BJ (cell line): ENCODE measurements around the gene C1QTNF5. TPM values are rescaled to one million over a fixed set of nuclear protein-coding genes. Genes with fewer than 3 reads are reported as not detected.

Experiments used
- CTCF ChIA-PET: fragments of 350-600 bp; formaldehyde crosslinking; extraction: SDS; loops from one replicate; lab custom pipeline; 2021; ENCODE audit warnings: antibody characterized with exemption, inconsistent platforms; lab: Yijun Ruan, JAX
- POLR2A ChIA-PET: fragments of 300-600 bp; sonication (Branson Sonifier 250); formaldehyde crosslinking; extraction: SDS; loops from one replicate; lab custom pipeline; 2021; ENCODE audit warnings: antibody characterized with exemption; lab: Charles Lee
- DNase-seq: peaks from one replicate; pipeline ENCODE4 v3.0.0-alpha.2; 2011; ENCODE audit warnings: low read depth
- H3K27me3 ChIP-seq: 2 replicates; pipeline ENCODE4 v1.6.0; 2011; ENCODE audit warnings: low read length; ENCODE audit not compliant: control insufficient read depth, insufficient read depth
- H3K36me3 ChIP-seq: 2 replicates; pipeline ENCODE4 v1.5.1; 2011; ENCODE audit warnings: low read length; ENCODE audit not compliant: control insufficient read depth, insufficient read depth
- H3K4me3 ChIP-seq: 2 replicates; pipeline ENCODE4 v1.5.1; 2011; ENCODE audit warnings: low read depth, mild to moderate bottlenecking, control low read depth, low read length
- polyA plus RNA-seq: library from polyadenylated mRNA; depleted of rRNA; stranded (reverse); fragments of >200 nt; gene quantifications from 2 replicates; pipeline ENCODE4 v1.2.3, GENCODE V29; 2011; rRNA removed
- small RNA-seq: library from RNA; depleted of rRNA; stranded (forward); fragments of <200 nt; gene quantifications from one replicate; pipeline ENCODE3, GENCODE V24; 2012; ENCODE audit warnings: low replicate concordance, low read depth; ENCODE audit not compliant: insufficient read length
- TF ChIP-seq, protein P1 (sequence below): IDR thresholded peaks from 2 replicates; pipeline ENCODE4 v1.5.1; 2011; ENCODE audit warnings: low read depth, mild to moderate bottlenecking, control low read depth, inconsistent platforms, low read length, moderate library complexity; ENCODE audit not compliant: insufficient read depth

C1QTNF5 gene
- polyA plus RNA-seq, 1 experiment = 19.4 TPM

DNA sequence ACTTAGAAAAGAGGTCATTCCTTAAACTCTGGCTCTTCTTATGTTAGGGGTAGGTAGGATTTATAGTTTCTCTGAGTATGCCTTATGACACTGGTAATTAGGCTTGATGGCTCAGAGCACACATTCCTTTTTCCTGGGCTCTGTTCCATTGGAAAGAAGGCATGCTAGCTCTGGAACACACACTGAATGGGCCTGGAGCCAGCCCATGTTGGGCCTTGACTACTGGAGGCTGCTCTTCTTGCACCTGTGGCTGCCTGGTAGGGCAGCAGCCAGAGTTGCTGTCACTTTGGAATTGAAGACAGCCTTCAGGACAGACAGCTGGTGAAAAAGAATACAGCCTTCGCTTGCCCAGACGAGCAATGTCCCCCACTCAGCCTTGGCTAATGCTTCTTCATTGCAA, 42.0 kb downstream of the C1QTNF5 start:
- ChIA-PET POLR2A (no interaction called here), CTCF (no interaction called here)
- H3K36me3 ChIP-seq = peaks cover 15% of the 10 kb centered on the region
- TF ChIP-seq, protein P1, sequence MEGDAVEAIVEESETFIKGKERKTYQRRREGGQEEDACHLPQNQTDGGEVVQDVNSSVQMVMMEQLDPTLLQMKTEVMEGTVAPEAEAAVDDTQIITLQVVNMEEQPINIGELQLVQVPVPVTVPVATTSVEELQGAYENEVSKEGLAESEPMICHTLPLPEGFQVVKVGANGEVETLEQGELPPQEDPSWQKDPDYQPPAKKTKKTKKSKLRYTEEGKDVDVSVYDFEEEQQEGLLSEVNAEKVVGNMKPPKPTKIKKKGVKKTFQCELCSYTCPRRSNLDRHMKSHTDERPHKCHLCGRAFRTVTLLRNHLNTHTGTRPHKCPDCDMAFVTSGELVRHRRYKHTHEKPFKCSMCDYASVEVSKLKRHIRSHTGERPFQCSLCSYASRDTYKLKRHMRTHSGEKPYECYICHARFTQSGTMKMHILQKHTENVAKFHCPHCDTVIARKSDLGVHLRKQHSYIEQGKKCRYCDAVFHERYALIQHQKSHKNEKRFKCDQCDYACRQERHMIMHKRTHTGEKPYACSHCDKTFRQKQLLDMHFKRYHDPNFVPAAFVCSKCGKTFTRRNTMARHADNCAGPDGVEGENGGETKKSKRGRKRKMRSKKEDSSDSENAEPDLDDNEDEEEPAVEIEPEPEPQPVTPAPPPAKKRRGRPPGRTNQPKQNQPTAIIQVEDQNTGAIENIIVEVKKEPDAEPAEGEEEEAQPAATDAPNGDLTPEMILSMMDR = no peak
- H3K27me3 ChIP-seq = no peaks in the 10 kb centered on the region
- no peak overlapping the region for H3K4me3 ChIP-seq
- DNase-seq = no peak

GRCh38 chr11:119297938-119298337, 42.7 kb downstream of the C1QTNF5 start:
- H3K36me3 ChIP-seq = peaks cover 15% of the 10 kb centered on the region
- no peak overlapping the region for H3K4me3 ChIP-seq
- CTCF ChIA-PET = interaction anchor here (0.9 to 1.4 kb wide), 4 partner anchors 10 to 152 kb away, joined by 3 to 4 read pairs (median 4); partner anchors contain the start of gene C1QTNF5
- TF ChIP-seq, protein P1 = no peak
- POLR2A ChIA-PET = no interaction called here
- H3K27me3 ChIP-seq = no peaks in the 10 kb centered on the region
- DNase-seq = no peak

DNA sequence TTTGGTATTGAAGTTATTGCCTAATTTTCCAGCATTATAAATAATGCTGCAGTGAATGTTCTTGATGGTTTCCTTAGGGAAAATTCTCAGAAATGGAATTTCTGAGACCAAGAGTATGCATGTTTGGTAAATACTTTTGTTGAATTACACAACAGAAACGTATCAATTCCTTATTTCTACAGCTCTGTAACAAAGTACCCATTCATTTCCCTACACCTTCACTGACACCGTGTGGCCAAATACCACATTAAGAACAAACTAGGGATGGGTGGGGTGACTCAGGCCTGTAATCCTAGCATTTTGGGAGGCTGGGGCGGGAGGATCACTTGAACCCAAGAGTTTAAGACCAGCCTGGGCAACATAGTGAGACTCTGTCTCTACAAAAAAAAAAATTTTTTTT, 45.5 kb downstream of the C1QTNF5 start:
- no peak for DNase-seq

DNA sequence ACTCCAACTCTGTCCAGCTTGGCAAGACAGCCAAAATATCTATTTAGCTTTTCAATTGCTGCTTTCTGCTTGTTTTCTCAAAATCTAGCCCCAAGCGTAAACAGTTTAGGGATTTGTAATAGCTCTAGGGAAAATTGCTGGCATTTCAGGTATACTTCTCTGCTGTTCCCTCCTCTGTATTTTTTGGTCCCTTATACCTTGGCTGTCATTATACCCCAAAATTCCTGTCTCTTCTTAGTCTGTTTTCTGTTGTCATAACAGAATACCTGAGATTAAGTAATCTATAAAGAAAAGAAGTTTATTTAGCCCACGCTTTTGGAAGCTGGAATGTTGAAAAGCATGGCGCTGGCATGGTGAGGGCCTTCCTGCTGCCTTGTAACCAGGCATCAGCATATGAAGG, 47.2 kb downstream of the C1QTNF5 start:
- ChIA-PET CTCF (interaction anchor here (0.7 to 1.6 kb wide), 3 partner anchors 9 to 158 kb away, joined by 3 to 4 read pairs (median 3); no protein-coding TSS in a partner anchor), POLR2A (no interaction called here)
- H3K36me3 ChIP-seq = peaks cover 9% of the 10 kb centered on the region
- TF ChIP-seq, protein P1 = no peak
- H3K4me3 ChIP-seq = no peak overlapping the region
- no peaks in the 10 kb centered on the region for H3K27me3 ChIP-seq
- no peak for DNase-seq

More for the DNA sequence above, 45.5 kb downstream of the C1QTNF5 start:
- TF ChIP-seq, protein P1 = no peak
- ChIA-PET POLR2A (no interaction called here), CTCF (no interaction called here)
- Histone ChIP-seq H3K4me3 (no peak overlapping the region), H3K36me3 (peaks cover 14% of the 10 kb centered on the region), H3K27me3 (no peaks in the 10 kb centered on the region)

DNA sequence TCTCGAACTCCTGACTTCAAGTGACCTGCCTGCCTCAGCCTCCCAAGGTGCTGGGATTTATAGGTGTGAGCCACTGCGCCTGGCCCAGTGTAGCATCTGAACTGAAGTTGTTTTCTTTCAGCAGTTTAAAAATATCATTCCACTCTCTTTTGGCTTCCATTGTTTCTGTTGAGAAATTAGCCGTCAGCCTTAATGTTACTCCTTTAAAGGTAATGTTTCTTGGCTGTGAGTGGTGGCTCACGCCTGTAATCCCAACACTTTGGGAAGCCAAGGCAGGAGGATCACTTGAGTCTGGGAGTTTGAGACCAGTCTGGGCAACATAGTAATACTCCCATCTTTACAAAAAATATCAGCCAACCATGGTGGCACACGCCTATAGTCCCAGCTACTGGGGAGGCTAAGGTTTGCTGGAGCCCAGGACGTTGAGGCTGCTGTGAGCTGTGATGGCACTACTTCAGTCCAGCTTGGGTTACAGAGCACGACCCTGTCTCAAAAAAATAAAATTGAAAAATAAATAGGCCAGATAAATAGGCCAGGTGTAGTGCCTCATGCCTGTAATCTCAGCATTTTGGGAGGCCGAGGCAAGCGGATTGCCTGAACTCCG, 49.7 kb downstream of the C1QTNF5 start:
- ChIA-PET POLR2A (interaction anchor here (0.6 kb wide), 1 partner anchor 119 kb away, joined by 3 read pairs; no protein-coding TSS in a partner anchor), CTCF (interaction anchor here (1.0 to 1.6 kb wide), 4 partner anchors 9 to 206 kb away, joined by 3 to 6 read pairs (median 4); partner anchors contain the start of genes CBL and HMBS)
- no peak for DNase-seq
- H3K36me3 ChIP-seq = peaks cover 8% of the 10 kb centered on the region
- H3K27me3 ChIP-seq = no peaks in the 10 kb centered on the region
- no peak overlapping the region for H3K4me3 ChIP-seq
- TF ChIP-seq, protein P1 = no peak

Small RNA genes within 50 kb of the gene (small RNA-seq; reads per million reads assigned to genes)
- not detected for gene RF01225
- not detected for gene RNU6-262P

Other genes with a start within 250 kb of the C1QTNF5 start
- 67.4 and 75.6 TPM in 2 replicates for gene DPAGT1, start 239.0 kb downstream of the C1QTNF5 start, polyA plus RNA-seq
- 2.8 and 5.7 TPM in 2 replicates for gene C2CD2L, start 233.5 kb downstream of the C1QTNF5 start, polyA plus RNA-seq
- 17.6 and 27.3 TPM in 2 replicates for gene HINFP, start 219.3 kb downstream of the C1QTNF5 start, polyA plus RNA-seq
- gene ABCG4, start 191.8 kb downstream of the C1QTNF5 start, polyA plus RNA-seq = 0.06 and 0.17 TPM in 2 replicates
- gene NLRX1, start 172.2 kb downstream of the C1QTNF5 start, polyA plus RNA-seq = 12.0 and 19.4 TPM in 2 replicates
- gene NHERF4, start 155.4 kb downstream of the C1QTNF5 start, polyA plus RNA-seq = not detected in 2 replicates
- gene CBL, start 134.5 kb downstream of the C1QTNF5 start, polyA plus RNA-seq = 9.3 and 11.4 TPM in 2 replicates
- gene MCAM, start 23.8 kb downstream of the C1QTNF5 start, polyA plus RNA-seq = 11.6 and 19.2 TPM in 2 replicates
- gene RNF26, start 6.4 kb downstream of the C1QTNF5 start, polyA plus RNA-seq = 38.4 and 65.1 TPM in 2 replicates
- not detected in 2 replicates for gene MFRP, start 5.8 kb upstream of the C1QTNF5 start, polyA plus RNA-seq
- 0.27 and 0.71 TPM in 2 replicates for gene USP2, start 40.8 kb upstream of the C1QTNF5 start, polyA plus RNA-seq
- 1,541 and 1,905 TPM in 2 replicates for gene THY1, start 82.3 kb upstream of the C1QTNF5 start, polyA plus RNA-seq